Neuronal stem cell (in vitro differentiated cells): ENCODE measurements around the gene APP.

Source experiments
- DNase-seq: peaks from one replicate; pipeline ENCODE4 v3.0.0-alpha.2; 2013; ENCODE audit warnings: low spot score
- H2AFZ ChIP-seq: one replicate; pipeline ENCODE4 v1.6.1; 2013; ENCODE audit warnings: mild to moderate bottlenecking, low read length, inconsistent platforms
- H2AK5ac ChIP-seq: 2 replicates; pipeline ENCODE4 v1.6.1; 2013; ENCODE audit warnings: low read depth, mild to moderate bottlenecking, inconsistent platforms, low read length, moderate library complexity, mixed read lengths
- H2BK120ac ChIP-seq: 2 replicates; pipeline ENCODE4 v1.6.1; 2013; ENCODE audit warnings: low read depth, mild to moderate bottlenecking, inconsistent platforms, low read length, moderate library complexity, mixed read lengths
- H2BK12ac ChIP-seq: one replicate; pipeline ENCODE4 v1.6.1; 2013; ENCODE audit warnings: low read length, inconsistent platforms
- H2BK15ac ChIP-seq: 2 replicates; pipeline ENCODE4 v1.6.1; 2013; ENCODE audit warnings: mild to moderate bottlenecking, low read length, inconsistent platforms, mixed read lengths
- H2BK5ac ChIP-seq: one replicate; pipeline ENCODE4 v1.6.1; 2013; ENCODE audit warnings: inconsistent platforms, mild to moderate bottlenecking, low read length, moderate library complexity
- H3K14ac ChIP-seq: one replicate; pipeline ENCODE4 v1.6.1; 2013; ENCODE audit warnings: low read length, inconsistent platforms
- H3K18ac ChIP-seq: 2 replicates; pipeline ENCODE4 v1.6.1; 2013; ENCODE audit warnings: low read length, inconsistent platforms
- H3K23ac ChIP-seq: 2 replicates; pipeline ENCODE4 v1.6.1; 2013; ENCODE audit warnings: low read depth, mild to moderate bottlenecking, mixed read lengths, low read length, inconsistent platforms; ENCODE audit not compliant: poor library complexity
- H3K27ac ChIP-seq: replicated peaks from 3 replicates; pipeline ENCODE4 v1.5.1; 2013; ENCODE audit warnings: low read length, inconsistent platforms
- H3K27me3 ChIP-seq, 3 experiments: 2 replicates each; pipeline ENCODE4 v1.6.1; 2013; ENCODE audit warnings: low read length in 3 of 3, mild to moderate bottlenecking in 2 of 3, inconsistent platforms in 1 of 3, low read depth in 1 of 3, mixed read lengths in 1 of 3, moderate library complexity in 1 of 3; ENCODE audit not compliant: control insufficient read depth in 3 of 3, insufficient read depth in 3 of 3
- H3K36me3 ChIP-seq, 2 donors: replicated peaks in 1 of 2; 2 replicates each; pipeline ENCODE4 v1.6.1; 2013; ENCODE audit warnings: low read length in 2 of 2; ENCODE audit not compliant: control insufficient read depth in 2 of 2, insufficient read depth in 2 of 2
- H3K4ac ChIP-seq: 2 replicates; pipeline ENCODE4 v1.6.1; 2013; ENCODE audit warnings: inconsistent platforms, mild to moderate bottlenecking, low read length, moderate library complexity
- H3K4me1 ChIP-seq, 2 donors: 1 replicate in 1 of 2; 2 replicates in 1 of 2; pipeline ENCODE4 v1.6.1; 2013; ENCODE audit warnings: low read length in 2 of 2, low read depth in 1 of 2; ENCODE audit not compliant: control insufficient read depth in 2 of 2, insufficient read depth in 1 of 2
- H3K4me2 ChIP-seq: one replicate; pipeline ENCODE4 v1.6.1; 2013; ENCODE audit warnings: mild to moderate bottlenecking, low read length, inconsistent platforms; ENCODE audit not compliant: insufficient read depth, poor library complexity, severe bottlenecking
- H3K4me3 ChIP-seq, 2 donors: 2 replicates each; pipeline ENCODE4 v1.5.1; 2013; ENCODE audit warnings: low read length in 2 of 2, mild to moderate bottlenecking in 2 of 2, inconsistent platforms in 1 of 2, moderate library complexity in 1 of 2
- H3K79me1 ChIP-seq: one replicate; pipeline ENCODE4 v1.6.1; 2013; ENCODE audit warnings: low read depth, mild to moderate bottlenecking, inconsistent platforms, low read length, moderate library complexity
- H3K9ac ChIP-seq: one replicate; pipeline ENCODE4 v1.6.1; 2013; ENCODE audit warnings: mild to moderate bottlenecking, low read depth, low read length, inconsistent platforms; ENCODE audit not compliant: poor library complexity
- H3K9me3 ChIP-seq, 2 donors: replicated peaks in 1 of 2; 2 replicates each; pipeline versions ENCODE3 to v1.6.1; 2013; ENCODE audit warnings: low read length in 2 of 2, mild to moderate bottlenecking in 2 of 2, inconsistent platforms in 1 of 2, low read depth in 1 of 2, mixed read lengths in 1 of 2, moderate library complexity in 1 of 2; ENCODE audit not compliant: control insufficient read depth in 2 of 2, insufficient read depth in 1 of 2
- H4K8ac ChIP-seq: one replicate; pipeline ENCODE4 v1.6.1; 2013; ENCODE audit warnings: low read depth, mild to moderate bottlenecking, inconsistent platforms, low read length, moderate library complexity
- H4K91ac ChIP-seq: one replicate; pipeline ENCODE4 v1.6.1; 2013; ENCODE audit warnings: low read length, low read depth, mild to moderate bottlenecking, inconsistent platforms; ENCODE audit not compliant: poor library complexity
- WGBS, 2 donors: extraction: QIAGEN DNeasy Blood & Tissue Kit; methylation state at CpG; one replicate each; pipeline ENCODE4 v1.1.7; 2013; ENCODE audit warnings: missing lambda C conversion rate in 2 of 2, mixed read lengths in 1 of 2; ENCODE audit not compliant: insufficient read length in 2 of 2, insufficient replicate concordance in 1 of 2; ENCODE audit errors: extremely low coverage in 2 of 2; 5-methylcytosine and 5-hydroxymethylcytosine counted together

Gene APP

DNA sequence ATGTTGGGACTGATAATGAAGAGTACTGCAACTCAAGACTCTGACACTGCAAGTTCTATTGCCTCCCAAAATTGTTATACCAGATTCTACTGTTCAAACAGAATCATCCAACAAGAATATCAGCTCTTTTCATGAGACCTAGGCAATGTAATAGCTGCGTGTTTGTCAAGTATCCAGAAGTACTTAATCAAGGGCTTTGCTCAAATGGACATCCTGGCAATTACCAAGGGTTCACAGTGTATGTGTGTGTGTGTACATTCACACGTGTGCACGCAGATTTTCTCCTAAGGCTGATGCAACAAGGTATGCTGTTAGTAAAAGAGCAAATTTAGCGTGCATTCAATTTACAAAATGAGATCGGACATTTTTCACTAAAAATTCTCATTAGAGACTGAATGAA lies 261.2 kb downstream of the APP start:
- no peak overlapping the region for H3K14ac ChIP-seq
- peaks cover 10 to 46% of the 10 kb centered on the region in 2 donors for H3K36me3 ChIP-seq
- H3K9ac ChIP-seq = no peak overlapping the region
- no peaks in the 10 kb centered on the region for H3K27me3 ChIP-seq
- no peak for DNase-seq
- no peak overlapping the region for H2BK120ac ChIP-seq
- H4K8ac ChIP-seq = no peak overlapping the region
- H3K4me3 ChIP-seq = no peak overlapping the region
- no peak overlapping the region for H2BK15ac ChIP-seq
- H2AFZ ChIP-seq = no peak overlapping the region
- H3K4me1 ChIP-seq = no peaks in the 10 kb centered on the region
- H3K9me3 ChIP-seq = no peaks in the 10 kb centered on the region
- H4K91ac ChIP-seq = no peak overlapping the region
- no peak overlapping the region for H3K4me2 ChIP-seq
- no CpG with 5 or more reads among the region's 5 CpGs for WGBS, 2 donors
- H2AK5ac ChIP-seq = no peak overlapping the region
- no peaks in the 10 kb centered on the region for H3K79me1 ChIP-seq
- no peak overlapping the region for H3K27ac ChIP-seq
- H3K4ac ChIP-seq = no peak overlapping the region
- H3K18ac ChIP-seq = no peak overlapping the region
- no peak overlapping the region for H3K23ac ChIP-seq
- H2BK5ac ChIP-seq = no peak overlapping the region
- no peak overlapping the region for H2BK12ac ChIP-seq

GRCh38 chr21:25908495-25908894 lies 262.1 kb downstream of the APP start:
- H3K9me3 ChIP-seq = no peaks in the 10 kb centered on the region
- H3K4me1 ChIP-seq = no peaks in the 10 kb centered on the region
- no peak overlapping the region for H2AK5ac ChIP-seq
- H2BK120ac ChIP-seq = no peak overlapping the region
- H3K4ac ChIP-seq = no peak overlapping the region
- H4K8ac ChIP-seq = no peak overlapping the region
- no peaks in the 10 kb centered on the region for H3K27me3 ChIP-seq
- H3K27ac ChIP-seq = no peak overlapping the region
- H3K79me1 ChIP-seq = no peaks in the 10 kb centered on the region
- no peak overlapping the region for H3K4me3 ChIP-seq
- H3K18ac ChIP-seq = no peak overlapping the region
- H3K36me3 ChIP-seq = peaks cover 10 to 55% of the 10 kb centered on the region in 2 donors
- no peak overlapping the region for H4K91ac ChIP-seq
- no peak overlapping the region for H3K14ac ChIP-seq
- no peak overlapping the region for H3K23ac ChIP-seq
- WGBS, 2 donors = no CpG with 5 or more reads among the region's 5 CpGs
- H2AFZ ChIP-seq = no peak overlapping the region
- no peak overlapping the region for H2BK12ac ChIP-seq
- H3K4me2 ChIP-seq = no peak overlapping the region
- H2BK15ac ChIP-seq = no peak overlapping the region
- no peak for DNase-seq
- no peak overlapping the region for H3K9ac ChIP-seq
- no peak overlapping the region for H2BK5ac ChIP-seq

DNA sequence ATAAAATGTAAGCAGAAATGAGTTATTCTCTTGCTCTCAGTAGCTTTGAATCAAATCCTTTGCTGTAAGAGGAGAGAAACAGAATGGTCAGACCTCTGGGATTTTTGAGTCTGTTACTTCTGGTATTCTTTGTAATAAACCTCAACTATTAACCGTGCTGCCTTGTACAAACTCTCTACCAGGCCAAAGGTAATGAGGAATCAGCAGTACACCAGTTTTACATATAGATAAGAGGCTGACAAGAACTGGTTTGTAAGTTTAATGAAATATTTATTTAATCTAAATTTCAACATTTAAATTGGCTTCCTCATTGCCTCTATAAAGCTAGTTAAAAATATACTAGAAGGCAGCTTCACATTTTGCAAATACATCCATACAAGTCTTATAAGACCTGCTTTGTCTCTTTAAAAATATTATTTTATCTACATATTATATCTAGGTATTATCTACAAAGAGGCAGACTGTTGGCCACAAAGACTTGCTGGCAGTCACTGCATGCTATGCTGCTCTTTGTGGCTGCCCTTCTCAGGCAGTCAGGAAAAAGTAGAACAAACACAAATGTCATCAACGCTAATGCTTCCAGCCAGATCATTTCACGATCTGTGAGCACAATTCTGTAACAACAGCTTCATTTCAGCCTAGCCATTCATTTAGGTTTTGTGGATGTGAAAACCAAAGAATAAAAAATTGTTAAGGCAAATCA lies 262.8 kb downstream of the APP start:
- no peak overlapping the region for H3K4ac ChIP-seq
- no peak overlapping the region for H4K91ac ChIP-seq
- H3K27me3 ChIP-seq = no peaks in the 10 kb centered on the region
- H3K18ac ChIP-seq = no peak overlapping the region
- H2AFZ ChIP-seq = no peak overlapping the region
- H4K8ac ChIP-seq = no peak overlapping the region
- no peak overlapping the region for H2BK15ac ChIP-seq
- H3K23ac ChIP-seq = no peak overlapping the region
- H2AK5ac ChIP-seq = no peak overlapping the region
- H2BK5ac ChIP-seq = no peak overlapping the region
- peaks cover 10 to 61% of the 10 kb centered on the region in 2 donors for H3K36me3 ChIP-seq
- no peaks in the 10 kb centered on the region for H3K9me3 ChIP-seq
- no peaks in the 10 kb centered on the region for H3K4me1 ChIP-seq
- no CpG with 5 or more reads among the region's 3 CpGs for WGBS, 2 donors
- H3K4me3 ChIP-seq = no peak overlapping the region
- DNase-seq = no peak
- no peak overlapping the region for H2BK12ac ChIP-seq
- no peak overlapping the region for H3K14ac ChIP-seq
- H3K79me1 ChIP-seq = no peaks in the 10 kb centered on the region
- H3K9ac ChIP-seq = no peak overlapping the region
- H3K4me2 ChIP-seq = no peak overlapping the region
- no peak overlapping the region for H2BK120ac ChIP-seq
- no peak overlapping the region for H3K27ac ChIP-seq

GRCh38 chr21:25906587-25906986 lies 264.0 kb downstream of the APP start:
- H3K27ac ChIP-seq = no peak overlapping the region
- H3K4me3 ChIP-seq = no peak overlapping the region
- no peaks in the 10 kb centered on the region for H3K4me1 ChIP-seq
- no peak overlapping the region for H2AFZ ChIP-seq
- no peaks in the 10 kb centered on the region for H3K79me1 ChIP-seq
- H3K23ac ChIP-seq = no peak overlapping the region
- no peak overlapping the region for H3K18ac ChIP-seq
- H2BK5ac ChIP-seq = no peak overlapping the region
- no peak overlapping the region for H3K4me2 ChIP-seq
- H2AK5ac ChIP-seq = no peak overlapping the region
- H2BK15ac ChIP-seq = no peak overlapping the region
- no peak overlapping the region for H3K14ac ChIP-seq
- no peak overlapping the region for H3K9ac ChIP-seq
- H2BK120ac ChIP-seq = no peak overlapping the region
- H3K9me3 ChIP-seq = no peaks in the 10 kb centered on the region
- H3K27me3 ChIP-seq = no peaks in the 10 kb centered on the region
- no peak overlapping the region for H4K91ac ChIP-seq
- no peak overlapping the region for H4K8ac ChIP-seq
- no peak for DNase-seq
- H3K36me3 ChIP-seq = peaks cover 7 to 67% of the 10 kb centered on the region in 2 donors
- no peak overlapping the region for H3K4ac ChIP-seq
- WGBS, 2 donors = no CpG with 5 or more reads among the region's 7 CpGs
- no peak overlapping the region for H2BK12ac ChIP-seq
